GM20000 (cell line): ENCODE measurements around the gene ANAPC10.

ENCODE experiments used
- DNase-seq: peaks from one replicate; pipeline ENCODE4 v3.0.0; 2012; ENCODE audit warnings: low spot score
- CTCF ChIP-seq: IDR thresholded peaks from 2 replicates; pipeline ENCODE4 v1.5.1; 2012; ENCODE audit warnings: mild to moderate bottlenecking, control low read depth; ENCODE audit errors: extremely low read depth, missing control alignments

The ANAPC10 gene

GRCh38 chr4:144948421-144948820, 149.6 kb downstream of the ANAPC10 start:
- DNase-seq: no peak
- no peak for TF ChIP-seq CTCF

GRCh38 chr4:144948009-144948408, 150.0 kb downstream of the ANAPC10 start:
- no peak for TF ChIP-seq CTCF

More at GRCh38 chr4:144948009-144948408, 150.0 kb downstream of the ANAPC10 start:
- DNase-seq: no peak
